Endothelial cell of umbilical vein (primary cell): ENCODE results near the gene OR10P1. TPM values are rescaled to one million over a fixed set of nuclear protein-coding genes. Genes with fewer than 3 reads are reported as not detected.

Experiments
- BruUV-seq: library from RNA; stranded (reverse); fragments of 400-500 nt; replicated peaks from 2 replicates; lab custom pipeline; 2021; lab: Mats Ljungman, UMichigan
- CTCF ChIA-PET: fragments of 300-600, 350-600 bp; sonication (Branson Sonifier 250); formaldehyde crosslinking; loops from one replicate; lab custom pipeline; 2021; ENCODE audit warnings: antibody characterized with exemption, inconsistent platforms; lab: Charles Lee
- POLR2A ChIA-PET: fragments of 300-600, 350-600 bp; sonication (Branson Sonifier 250); formaldehyde crosslinking; loops from one replicate; lab custom pipeline; 2021; ENCODE audit warnings: antibody characterized with exemption, inconsistent platforms; lab: Charles Lee
- DNase-seq: peaks from one replicate; pipeline ENCODE4 v3.0.0-alpha.2; 2011; ENCODE audit warnings: low read depth, low spot score
- FAIRE-seq: peaks from 2 replicates; lab custom pipeline; 2011; peaks lifted over from hg19 to GRCh38; lab: Jason Lieb, UNC
- H2AFZ ChIP-seq: 2 replicates; pipeline ENCODE4 v1.6.0; 2012; ENCODE audit warnings: low read depth, low read length, control low read depth, inconsistent platforms
- H3K27ac ChIP-seq: 2 replicates; pipeline ENCODE4 v1.5.1; 2011; ENCODE audit warnings: low read depth, mild to moderate bottlenecking, control low read depth, low read length, moderate library complexity; ENCODE audit not compliant: insufficient read depth
- H3K27me3 ChIP-seq, 2 experiments: 2 replicates each; pipeline versions ENCODE4 v1.6.0 to v1.6.1; 2011; ENCODE audit warnings: low read length in 2 of 2, mixed read lengths in 1 of 2; ENCODE audit not compliant: control insufficient read depth in 2 of 2, insufficient read depth in 2 of 2
- H3K36me3 ChIP-seq, 2 experiments: 2 replicates in 1 of 2; 3 replicates in 1 of 2; pipeline ENCODE4 v1.5.1; 2011; ENCODE audit warnings: low read length in 2 of 2, mild to moderate bottlenecking in 1 of 2, moderate library complexity in 1 of 2; ENCODE audit not compliant: control insufficient read depth in 2 of 2, insufficient read depth in 2 of 2; ENCODE audit errors: extremely low read depth in 1 of 2
- H3K4me1 ChIP-seq: 3 replicates; pipeline ENCODE4 v1.5.1; 2011; ENCODE audit warnings: mild to moderate bottlenecking, low read length; ENCODE audit not compliant: control insufficient read depth, insufficient read depth; ENCODE audit errors: extremely low read depth
- H3K4me2 ChIP-seq: 2 replicates; pipeline ENCODE4 v1.6.1; 2011; ENCODE audit warnings: low read length, control low read depth, mixed read lengths; ENCODE audit not compliant: insufficient read depth
- H3K4me3 ChIP-seq, 3 experiments: fragments of 200-600 bp in 1 of 3; sonication (generic), shearing (Covaris generic) in 1 of 3; replicated peaks in 1 of 3; 2 replicates each; pipeline ENCODE4 v1.5.1; 2011 to 2016; ENCODE audit warnings: control low read depth in 3 of 3, low read length in 3 of 3, mild to moderate bottlenecking in 2 of 3, inconsistent platforms in 1 of 3, low read depth in 1 of 3, moderate library complexity in 1 of 3; ENCODE audit not compliant: insufficient read depth in 1 of 3
- H3K79me2 ChIP-seq: 2 replicates; pipeline ENCODE4 v1.6.0; 2012; ENCODE audit warnings: low read length, inconsistent platforms; ENCODE audit not compliant: control insufficient read depth, insufficient read depth
- H3K9ac ChIP-seq: replicated peaks from 2 replicates; pipeline ENCODE3; 2011; ENCODE audit warnings: low read length, control low read depth; ENCODE audit not compliant: insufficient read depth; ENCODE audit errors: extremely low read depth
- H3K9me1 ChIP-seq: replicated peaks from 3 replicates; pipeline ENCODE4 v1.6.0; 2011; ENCODE audit warnings: mild to moderate bottlenecking, low read length; ENCODE audit not compliant: control insufficient read depth, insufficient read depth; ENCODE audit errors: extremely low read depth
- H3K9me3 ChIP-seq: replicated peaks from 2 replicates; pipeline ENCODE4 v1.5.1; 2012; ENCODE audit warnings: low read length, inconsistent platforms; ENCODE audit not compliant: control insufficient read depth, insufficient read depth
- H4K20me1 ChIP-seq: replicated peaks from 2 replicates; pipeline ENCODE3; 2011; ENCODE audit warnings: mild to moderate bottlenecking, low read length; ENCODE audit not compliant: control insufficient read depth, insufficient read depth; ENCODE audit errors: extremely low read depth
- EZH2 ChIP-seq: IDR thresholded peaks from 2 replicates; pipeline ENCODE4 v1.6.1; 2012; ENCODE audit warnings: borderline replicate concordance, low read depth, mild to moderate bottlenecking, moderate library complexity, low read length, inconsistent platforms; ENCODE audit not compliant: severe bottlenecking
- FOS ChIP-seq: IDR thresholded peaks from 2 replicates; pipeline ENCODE4 v1.6.1; 2011; ENCODE audit warnings: mild to moderate bottlenecking, low read length, moderate library complexity, borderline replicate concordance; ENCODE audit not compliant: insufficient read depth
- GATA2 ChIP-seq: IDR thresholded peaks from 2 replicates; pipeline ENCODE4 v1.7.0; 2011; ENCODE audit warnings: low read depth, mild to moderate bottlenecking, moderate library complexity, mixed read lengths, low read length; ENCODE audit not compliant: insufficient read length, insufficient read depth
- JUN ChIP-seq: IDR thresholded peaks from 2 replicates; pipeline ENCODE4 v1.6.1; 2011; ENCODE audit warnings: borderline replicate concordance, low read depth; ENCODE audit not compliant: insufficient read length, insufficient read depth
- MYC ChIP-seq: IDR thresholded peaks from one replicate; pipeline ENCODE4 v1.6.1; 2011; ENCODE audit warnings: mild to moderate bottlenecking, low read depth, low read length
- POLR2A ChIP-seq: IDR thresholded peaks from 2 replicates; pipeline ENCODE4 v1.6.1; 2012; ENCODE audit warnings: low read depth, mild to moderate bottlenecking, control low read depth, low read length
- POLR2AphosphoS5 ChIP-seq: IDR thresholded peaks from 2 replicates; pipeline ENCODE4 v1.6.1; 2012; ENCODE audit warnings: low read depth, mild to moderate bottlenecking, control low read depth, low read length, moderate library complexity; ENCODE audit not compliant: insufficient read depth
- dilution Hi-C: fragments of 300-500 bp; cut with MboI; formaldehyde crosslinking; loops from one replicate; pipeline ENCODE4 v1.15.0; 2019; ENCODE audit warnings: low sequenced_read_pairs; ENCODE audit not compliant: extremely low pct_ligation_motif_present
- intact Hi-C: fragments of 100-400 bp; cut with micrococcal nuclease; formaldehyde crosslinking; loops from one replicate; pipeline ENCODE4 v1.10.0; 2022
- polyA plus RNA-seq, 4 experiments: library from polyadenylated mRNA; depleted of rRNA in 3 of 4; stranded (reverse) in 3 of 4; unstranded in 1 of 4; fragments of >200 nt; gene quantifications; 2 replicates each; pipeline versions ENCODE4 v1.2.1 to v1.2.3, GENCODE V29; 2011 to 2012; ENCODE audit warnings: missing spikeins in 1 of 4
- total RNA-seq: library from RNA; stranded (reverse); gene quantifications from 2 replicates; pipeline ENCODE4 v1.2.3, GENCODE V29; 2021
- TF ChIP-seq, protein P1 (sequence below), 2 donors: IDR thresholded peaks; 1 replicate in 1 of 2; 2 replicates in 1 of 2; pipeline ENCODE4 v1.5.1; 2011; ENCODE audit warnings: low read length in 2 of 2, mild to moderate bottlenecking in 2 of 2, moderate library complexity in 2 of 2, control low read depth in 1 of 2, inconsistent platforms in 1 of 2, low read depth in 1 of 2; ENCODE audit not compliant: insufficient read depth in 1 of 2; ENCODE audit errors: extremely low read depth in 1 of 2
- TF ChIP-seq, protein P2 (sequence below): IDR thresholded peaks from 2 replicates; pipeline ENCODE4 v1.6.1; 2011; ENCODE audit not compliant: insufficient read depth, insufficient read length

Gene OR10P1
- total and polyA plus RNA-seq, 2 donors (not counting 3 experiments of a cell fraction or from before 2014, with no cell fraction given): not detected

DNA sequence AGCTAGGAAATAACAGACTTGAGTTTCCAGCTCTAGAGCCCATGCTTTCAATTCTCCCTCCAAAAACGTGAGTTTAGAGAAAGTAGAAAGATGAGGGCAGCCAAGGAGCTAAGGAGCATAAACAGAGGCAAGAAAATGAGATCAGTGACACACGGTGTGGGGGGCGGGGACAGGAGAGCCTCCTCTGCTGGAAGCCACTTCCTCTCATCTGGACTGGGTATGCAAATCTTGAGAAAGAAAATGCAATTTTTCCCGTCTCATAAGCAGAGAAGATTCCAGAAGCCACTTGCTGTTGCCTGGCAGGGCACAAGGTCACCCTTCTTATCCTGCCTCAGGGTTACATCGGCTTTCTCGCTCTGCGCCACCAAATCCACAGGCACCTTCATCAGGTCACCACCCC is 6.0 kb downstream of the OR10P1 start:
- Histone ChIP-seq H3K4me3 (no peak overlapping the region), H3K9me1 (no peaks in the 10 kb centered on the region), H3K4me2 (no peak overlapping the region), H3K27ac (no peak overlapping the region), H3K27me3 (peaks cover 3 to 6% of the 10 kb centered on the region in 2 experiments), H2AFZ (no peak overlapping the region), H3K9me3 (no peaks in the 10 kb centered on the region), H3K4me1 (no peaks in the 10 kb centered on the region), H3K79me2 (no peaks in the 10 kb centered on the region), H3K36me3 (no peaks in the 10 kb centered on the region), H4K20me1 (no peaks in the 10 kb centered on the region), H3K9ac (no peak overlapping the region)
- DNase-seq: no peak
- BruUV-seq: no TSS peak
- intact Hi-C loops (no loop called here), dilution Hi-C loops (no loop called here)
- CTCF ChIA-PET: interaction anchor here (1.5 kb wide), 1 partner anchor 13 kb away, joined by 6 read pairs; no protein-coding TSS in a partner anchor
- POLR2A ChIA-PET: no interaction called here
- no peak for FAIRE-seq
- TF ChIP-seq JUN (no peak), POLR2AphosphoS5 (no peak), POLR2A (no peak), MYC (no peak), FOS (no peak), GATA2 (no peak), EZH2 (no peak)
- TF ChIP-seq, protein P1, sequence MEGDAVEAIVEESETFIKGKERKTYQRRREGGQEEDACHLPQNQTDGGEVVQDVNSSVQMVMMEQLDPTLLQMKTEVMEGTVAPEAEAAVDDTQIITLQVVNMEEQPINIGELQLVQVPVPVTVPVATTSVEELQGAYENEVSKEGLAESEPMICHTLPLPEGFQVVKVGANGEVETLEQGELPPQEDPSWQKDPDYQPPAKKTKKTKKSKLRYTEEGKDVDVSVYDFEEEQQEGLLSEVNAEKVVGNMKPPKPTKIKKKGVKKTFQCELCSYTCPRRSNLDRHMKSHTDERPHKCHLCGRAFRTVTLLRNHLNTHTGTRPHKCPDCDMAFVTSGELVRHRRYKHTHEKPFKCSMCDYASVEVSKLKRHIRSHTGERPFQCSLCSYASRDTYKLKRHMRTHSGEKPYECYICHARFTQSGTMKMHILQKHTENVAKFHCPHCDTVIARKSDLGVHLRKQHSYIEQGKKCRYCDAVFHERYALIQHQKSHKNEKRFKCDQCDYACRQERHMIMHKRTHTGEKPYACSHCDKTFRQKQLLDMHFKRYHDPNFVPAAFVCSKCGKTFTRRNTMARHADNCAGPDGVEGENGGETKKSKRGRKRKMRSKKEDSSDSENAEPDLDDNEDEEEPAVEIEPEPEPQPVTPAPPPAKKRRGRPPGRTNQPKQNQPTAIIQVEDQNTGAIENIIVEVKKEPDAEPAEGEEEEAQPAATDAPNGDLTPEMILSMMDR (IDR thresholded peaks at IDR 0.05; ENCODE audit: extremely low read depth in 1 of 2, insufficient read depth in 1 of 2, low read depth in 1 of 2, low read length in 2 of 2): no peak
- TF ChIP-seq, protein P2, sequence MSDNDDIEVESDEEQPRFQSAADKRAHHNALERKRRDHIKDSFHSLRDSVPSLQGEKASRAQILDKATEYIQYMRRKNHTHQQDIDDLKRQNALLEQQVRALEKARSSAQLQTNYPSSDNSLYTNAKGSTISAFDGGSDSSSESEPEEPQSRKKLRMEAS: no peak
